H54 (cell line): ENCODE data around the gene FGFRL1.
"Not testable (repeated sequence)": the region's sequence is repeated elsewhere in the genome, so short reads cannot be mapped to it uniquely, and the experiment has no call there.

Experiments used
- DNase-seq: peaks from one replicate; pipeline ENCODE4 v3.0.0; 2011; ENCODE audit warnings: low spot score, mixed read lengths; ENCODE audit not compliant: insufficient read length
- FAIRE-seq: peaks from 3 replicates; lab custom pipeline; 2011; peaks lifted over from hg19 to GRCh38; lab: Jason Lieb, UNC
- POLR2A ChIP-seq: IDR thresholded peaks from 2 replicates; pipeline ENCODE4 v1.6.1; 2011; ENCODE audit warnings: low read depth, mild to moderate bottlenecking, low read length

FGFRL1 gene

GRCh38 chr4:993111-994029 lies 18.1 kb upstream of the FGFRL1 start, which contains the start of gene SLC26A1:
Gene SLC26A1 (minus strand): TSS chr4:993404. CDS start chr4:991703, 1,701 bp downstream.
- DNase-seq (no peak), FAIRE-seq (no peak)
- TF ChIP-seq POLR2A = no peak

GRCh38 chr4:995311-996026 lies 16.0 kb upstream of the FGFRL1 start:
- TF ChIP-seq POLR2A = no peak
- no peak for DNase-seq
- no peak for FAIRE-seq

GRCh38 chr4:996030-996996 lies 15.1 kb upstream of the FGFRL1 start:
- DNase-seq (no peak), FAIRE-seq (no peak)
- no peak for TF ChIP-seq POLR2A

- FAIRE-seq (no peak), DNase-seq (no peak)
- no peak for TF ChIP-seq POLR2A
Observed at GRCh38 chr4:996997-997374, 14.4 kb upstream of the FGFRL1 start.

- DNase-seq (no peak), FAIRE-seq (no peak)
- TF ChIP-seq POLR2A = no peak
Observed at GRCh38 chr4:997375-998071, 13.9 kb upstream of the FGFRL1 start.

GRCh38 chr4:998096-998691 lies 13.2 kb upstream of the FGFRL1 start:
- TF ChIP-seq POLR2A = no peak
- DNase-seq (no peak), FAIRE-seq (no peak)

- FAIRE-seq, DNase-seq: not testable (repeated sequence)
Observed at GRCh38 chr4:999240-999863, 12.1 kb upstream of the FGFRL1 start.

- no peak for FAIRE-seq
- TF ChIP-seq POLR2A = no peak
- DNase-seq = no peak
Observed at GRCh38 chr4:999882-1000425, 11.5 kb upstream of the FGFRL1 start.

- no peak for FAIRE-seq
- no peak for DNase-seq
- TF ChIP-seq POLR2A = no peak
Observed at GRCh38 chr4:1000686-1001260, 10.7 kb upstream of the FGFRL1 start.

GRCh38 chr4:1001561-1002130 lies 9.8 kb upstream of the FGFRL1 start:
- DNase-seq (no peak), FAIRE-seq (no peak)
- TF ChIP-seq POLR2A = no peak

GRCh38 chr4:1002131-1002630 lies 9.2 kb upstream of the FGFRL1 start:
- no peak for TF ChIP-seq POLR2A
- DNase-seq = no peak
- no peak for FAIRE-seq
